Aortic smooth muscle cell (primary cell): ENCODE measurements around the gene ASCL3. TPM values are rescaled to one million over a fixed set of nuclear protein-coding genes. Genes with fewer than 3 reads are reported as not detected.

Experiments
- total RNA-seq: library from RNA; depleted of rRNA; stranded (reverse); fragments of >200 nt; gene quantifications from 2 replicates; pipeline ENCODE4 v1.2.3, GENCODE V29; 2014

ASCL3 gene, protein sequence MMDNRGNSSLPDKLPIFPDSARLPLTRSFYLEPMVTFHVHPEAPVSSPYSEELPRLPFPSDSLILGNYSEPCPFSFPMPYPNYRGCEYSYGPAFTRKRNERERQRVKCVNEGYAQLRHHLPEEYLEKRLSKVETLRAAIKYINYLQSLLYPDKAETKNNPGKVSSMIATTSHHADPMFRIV
- total RNA-seq: not detected in 2 replicates

DNA sequence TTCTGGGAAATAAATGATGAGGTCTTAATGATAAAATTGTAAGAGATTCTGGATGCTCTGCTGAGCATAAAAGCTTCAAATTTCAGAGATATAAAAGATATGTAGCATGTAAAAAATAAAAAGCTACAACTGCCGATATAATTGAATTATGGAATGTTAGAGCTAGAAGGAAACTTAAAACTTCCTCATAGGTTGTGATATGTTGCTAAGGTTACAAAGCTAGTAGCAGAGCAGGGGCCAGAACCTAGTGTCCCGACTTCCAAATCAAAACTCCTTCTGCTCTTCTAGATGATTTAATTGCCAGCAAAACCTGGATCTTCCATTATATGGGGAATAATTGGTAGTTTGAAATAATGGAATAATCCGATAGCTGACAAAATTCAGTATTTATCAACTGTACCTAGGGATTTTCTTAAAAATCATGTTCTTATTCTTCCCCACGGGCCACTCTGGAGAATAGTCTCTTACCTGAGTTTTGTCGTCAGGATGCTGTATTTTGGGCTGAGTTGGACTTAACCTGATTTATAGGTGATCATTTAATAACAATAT is at the start of gene ASCL3:
ASCL3 (minus strand) TSS at position 499 of the 549 bp plus-strand sequence. CDS start 4,855 bp downstream, outside the sequence.

DNA sequence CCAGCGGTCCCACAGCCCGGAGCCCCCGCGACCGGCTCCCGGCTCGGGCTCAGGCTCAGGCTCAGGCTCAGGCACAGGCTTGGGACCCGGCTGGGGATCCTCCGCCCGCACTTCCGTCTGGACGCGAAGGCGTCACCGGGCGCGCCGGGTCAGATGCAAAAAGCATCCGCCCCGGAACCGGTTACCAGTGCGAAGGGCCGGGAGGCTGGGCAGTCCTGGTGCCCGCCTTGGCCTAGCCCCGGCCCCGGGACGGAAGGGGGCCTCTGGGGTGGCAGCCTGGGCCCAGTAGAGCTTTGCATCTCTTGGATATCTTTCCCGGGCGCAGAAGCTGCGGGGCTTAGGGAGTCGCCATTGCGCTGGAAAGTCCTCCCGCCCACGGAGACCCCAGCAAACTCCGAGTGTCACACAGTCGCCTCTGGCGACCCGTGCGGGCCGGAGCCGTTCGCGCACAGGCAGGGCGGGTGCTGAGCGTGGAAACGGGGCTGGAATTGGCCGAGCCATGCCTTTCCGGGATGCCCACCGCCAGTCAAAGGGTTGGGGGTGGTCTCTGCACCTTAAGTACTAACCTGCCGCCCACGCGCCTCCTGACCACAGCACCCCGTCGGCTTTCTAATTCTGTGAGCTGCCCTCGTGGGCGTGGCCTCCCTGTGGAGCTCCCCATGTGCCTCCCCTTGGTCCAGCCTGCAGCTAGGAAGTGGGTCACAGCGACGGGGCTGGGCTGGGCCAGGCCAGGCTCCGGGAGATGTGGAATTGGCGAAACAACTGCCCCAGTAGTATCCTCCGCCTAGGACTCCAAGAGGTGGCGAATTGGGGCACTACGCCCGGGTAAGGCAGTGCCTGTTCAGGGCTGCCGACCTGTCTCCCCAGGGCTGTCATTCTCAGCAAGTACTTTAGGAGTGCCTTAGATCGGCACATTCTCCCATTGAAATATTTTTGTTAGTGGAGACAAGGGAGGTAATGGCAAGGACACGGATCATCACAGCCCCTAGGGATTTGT is 21.8 kb upstream of the ASCL3 start, which contains the start of gene TMEM9B:
TMEM9B (minus strand) TSS at position 119 of the 997 bp plus-strand sequence. CDS start 129 bp downstream, outside the sequence.

DNA sequence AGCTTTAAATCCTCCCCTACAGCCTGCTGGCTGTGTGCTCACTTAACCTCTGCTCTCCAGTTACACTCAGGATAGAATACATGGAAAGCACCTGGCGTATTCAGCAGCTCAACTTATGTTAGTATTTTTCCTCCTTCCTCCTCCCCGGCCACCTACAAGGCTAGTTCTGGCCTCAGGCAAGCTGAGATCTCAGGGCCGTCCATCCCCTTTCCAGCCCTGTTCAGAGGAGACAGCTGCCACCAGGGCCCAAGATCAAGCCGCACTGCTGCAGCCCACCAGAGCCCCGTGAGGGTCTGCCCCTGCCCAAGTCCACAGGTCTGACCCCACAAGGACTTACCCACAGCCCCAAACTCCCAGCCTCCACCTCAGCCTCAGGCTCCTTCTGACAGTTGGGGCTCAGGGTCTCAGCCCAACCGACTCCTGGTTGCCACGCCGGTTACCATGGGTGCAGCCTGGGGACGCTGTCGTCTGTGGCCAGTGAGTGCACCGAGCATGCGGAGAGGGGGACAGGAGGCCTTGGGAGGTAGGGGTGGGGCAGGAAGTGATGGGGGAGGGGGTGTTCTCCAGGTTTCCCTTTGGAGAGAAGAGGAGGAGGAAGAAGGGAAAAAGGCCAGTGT is 10.1 kb downstream of the ASCL3 start, which contains the start of gene C11orf16:
C11orf16 (minus strand) TSS at position 384 of the 617 bp plus-strand sequence. CDS start 639 bp downstream, outside the sequence.

DNA sequence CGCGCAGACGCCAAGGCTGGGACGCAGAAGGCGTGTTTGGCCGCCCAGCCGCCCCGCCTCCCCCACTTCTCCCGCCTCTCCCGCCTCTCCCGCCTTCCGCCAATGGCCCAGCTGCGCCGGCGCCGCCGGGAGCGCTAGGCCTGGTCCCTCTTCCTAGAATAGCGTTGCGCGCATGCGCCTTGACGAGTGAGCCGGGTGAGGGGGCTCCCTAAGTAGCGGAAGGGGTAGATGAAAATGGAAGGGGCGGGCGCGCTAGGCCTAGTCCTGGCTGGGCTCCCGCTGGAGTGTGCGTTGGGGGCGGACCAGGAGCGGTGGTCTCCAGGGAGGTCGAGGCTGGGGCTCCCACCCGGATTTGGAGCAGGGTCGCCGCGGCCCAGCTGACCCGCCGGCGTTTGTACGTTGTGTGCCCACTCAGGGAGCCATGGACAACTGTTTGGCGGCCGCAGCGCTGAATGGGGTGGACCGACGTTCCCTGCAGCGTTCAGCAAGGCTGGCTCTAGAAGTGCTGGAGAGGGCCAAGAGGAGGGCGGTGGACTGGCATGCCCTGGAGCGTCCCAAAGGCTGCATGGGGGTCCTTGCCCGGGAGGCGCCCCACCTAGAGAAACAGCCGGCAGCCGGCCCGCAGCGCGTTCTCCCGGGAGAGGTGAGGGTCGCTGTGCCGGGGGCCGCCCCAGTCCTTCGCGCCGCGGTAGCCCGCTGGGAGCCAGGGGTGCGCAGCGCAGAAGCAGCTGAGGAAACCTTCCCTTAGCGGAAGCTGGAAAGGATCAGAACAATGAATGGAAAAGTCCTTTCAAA is 31.6 kb downstream of the ASCL3 start, which contains the start of gene AKIP1:
AKIP1 (plus strand) TSS at position 161 of the 795 bp plus-strand sequence; CDS start at position 422, 261 bp downstream.

Other genes starting within 250 kb of the ASCL3 start
- gene AKIP1, start 31.8 kb downstream of the ASCL3 start, total RNA-seq: 37.7 and 41.3 TPM in 2 replicates
- not detected in 2 replicates for gene C11orf16, start 10.1 kb downstream of the ASCL3 start, total RNA-seq
- 49.2 and 53.2 TPM in 2 replicates for gene TMEM9B, start 21.4 kb upstream of the ASCL3 start, total RNA-seq
- 15.2 and 18.0 TPM in 2 replicates for gene NRIP3, start 61.0 kb upstream of the ASCL3 start, total RNA-seq
- 1.5 and 5.5 TPM in 2 replicates for gene SCUBE2, start 148.6 kb upstream of the ASCL3 start, total RNA-seq